ENCODE data around the gene ARHGAP26.

The ARHGAP26 gene, protein sequence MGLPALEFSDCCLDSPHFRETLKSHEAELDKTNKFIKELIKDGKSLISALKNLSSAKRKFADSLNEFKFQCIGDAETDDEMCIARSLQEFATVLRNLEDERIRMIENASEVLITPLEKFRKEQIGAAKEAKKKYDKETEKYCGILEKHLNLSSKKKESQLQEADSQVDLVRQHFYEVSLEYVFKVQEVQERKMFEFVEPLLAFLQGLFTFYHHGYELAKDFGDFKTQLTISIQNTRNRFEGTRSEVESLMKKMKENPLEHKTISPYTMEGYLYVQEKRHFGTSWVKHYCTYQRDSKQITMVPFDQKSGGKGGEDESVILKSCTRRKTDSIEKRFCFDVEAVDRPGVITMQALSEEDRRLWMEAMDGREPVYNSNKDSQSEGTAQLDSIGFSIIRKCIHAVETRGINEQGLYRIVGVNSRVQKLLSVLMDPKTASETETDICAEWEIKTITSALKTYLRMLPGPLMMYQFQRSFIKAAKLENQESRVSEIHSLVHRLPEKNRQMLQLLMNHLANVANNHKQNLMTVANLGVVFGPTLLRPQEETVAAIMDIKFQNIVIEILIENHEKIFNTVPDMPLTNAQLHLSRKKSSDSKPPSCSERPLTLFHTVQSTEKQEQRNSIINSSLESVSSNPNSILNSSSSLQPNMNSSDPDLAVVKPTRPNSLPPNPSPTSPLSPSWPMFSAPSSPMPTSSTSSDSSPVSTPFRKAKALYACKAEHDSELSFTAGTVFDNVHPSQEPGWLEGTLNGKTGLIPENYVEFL

DNA sequence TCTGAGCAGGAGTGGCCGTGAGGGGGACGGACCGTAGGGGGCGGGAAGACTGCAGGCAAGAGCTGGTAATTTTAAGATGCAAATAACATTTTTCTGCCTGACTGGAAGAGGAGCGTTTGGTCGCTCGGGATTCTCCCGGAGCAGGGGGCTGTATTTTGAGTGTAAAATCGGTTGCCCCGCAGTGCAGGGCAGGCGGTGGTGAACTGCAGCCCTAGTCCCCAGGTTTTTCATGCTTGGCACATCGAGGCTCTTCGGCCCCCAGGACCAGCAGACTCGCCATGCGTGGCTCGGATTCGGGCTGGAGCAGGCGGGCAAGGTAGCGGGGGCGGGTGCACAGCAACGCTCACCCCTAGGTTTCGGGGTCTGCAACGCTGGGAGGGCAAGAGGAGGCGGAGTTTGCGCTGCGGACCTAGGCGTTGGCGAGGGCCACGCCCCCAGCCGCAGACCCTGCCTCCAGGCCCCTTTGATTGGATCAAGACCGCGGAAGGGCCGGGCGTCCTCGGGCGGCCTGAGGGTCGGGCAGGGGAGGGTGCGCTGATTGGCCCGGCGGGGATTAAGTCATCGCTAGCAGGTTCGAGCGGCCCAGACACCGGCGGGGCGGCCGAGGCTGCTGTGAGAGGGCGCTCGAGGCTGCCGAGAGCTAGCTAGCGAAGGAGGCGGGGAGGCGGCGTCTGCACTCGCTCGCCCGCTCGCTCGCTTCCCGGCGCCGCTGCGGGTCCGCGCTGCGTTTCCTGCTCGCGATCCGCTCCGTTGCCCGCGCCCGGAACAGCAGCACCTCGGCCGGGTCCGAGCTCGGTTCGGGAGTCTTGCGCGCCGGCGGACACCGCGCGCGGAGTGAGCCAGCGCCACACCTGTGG lies at the start of gene ARHGAP26:
Gene ARHGAP26 (plus strand): TSS at position 585 of the 857 bp plus-strand sequence. CDS start 385 bp downstream, outside the sequence.
- peak; percentile 97 for DNase-seq

DNA sequence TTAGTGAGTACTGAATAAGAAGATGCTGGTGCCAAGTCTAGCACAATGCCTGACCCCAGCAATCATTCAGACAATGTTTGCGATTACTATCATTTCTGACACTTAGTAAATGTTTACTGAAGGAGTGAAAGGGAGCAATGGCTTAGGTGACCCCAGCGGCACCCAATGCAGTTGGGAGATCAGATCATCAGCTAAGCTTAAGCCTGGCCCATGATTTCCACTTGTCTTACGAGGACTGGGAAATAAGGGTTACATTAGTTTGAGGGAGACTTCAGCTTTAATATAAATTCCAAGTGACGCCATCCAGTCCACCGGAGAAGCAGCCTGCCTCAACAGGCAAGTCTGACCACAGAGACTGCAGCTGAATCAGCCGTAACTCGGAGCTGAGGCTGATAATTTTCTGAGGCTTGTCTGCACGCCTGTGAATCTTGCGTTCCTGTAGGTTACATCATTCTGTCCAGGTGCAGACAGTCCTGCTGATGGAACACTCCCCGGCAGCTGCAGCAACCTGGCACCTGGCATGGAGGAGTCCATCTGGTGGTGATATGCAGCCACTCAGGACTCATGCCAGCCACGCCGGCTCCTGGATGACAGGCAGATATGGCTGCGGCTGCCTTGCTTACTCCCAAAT lies 49.4 kb upstream of the ARHGAP26 start:
- no peak for DNase-seq

DNA sequence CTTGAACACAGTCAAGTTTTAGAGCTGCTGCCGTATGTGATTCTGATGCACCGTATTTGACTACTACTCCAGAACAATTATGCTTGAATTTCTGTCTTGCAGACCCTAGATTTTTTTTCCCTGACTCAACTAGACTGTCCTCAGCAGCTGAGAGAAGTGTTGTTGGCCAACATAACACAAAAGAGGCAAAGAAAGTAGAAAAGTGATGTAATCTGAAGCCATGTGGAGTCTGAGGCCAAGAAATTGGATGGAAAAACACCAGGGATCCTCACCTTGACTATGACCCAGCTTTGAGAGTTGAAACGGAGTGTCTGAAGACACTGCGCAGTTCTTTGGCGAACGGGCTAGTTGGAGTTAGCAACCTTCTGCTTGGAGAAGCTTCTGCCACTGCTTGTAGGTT lies 48.0 kb upstream of the ARHGAP26 start:
- no peak for DNase-seq

DNA sequence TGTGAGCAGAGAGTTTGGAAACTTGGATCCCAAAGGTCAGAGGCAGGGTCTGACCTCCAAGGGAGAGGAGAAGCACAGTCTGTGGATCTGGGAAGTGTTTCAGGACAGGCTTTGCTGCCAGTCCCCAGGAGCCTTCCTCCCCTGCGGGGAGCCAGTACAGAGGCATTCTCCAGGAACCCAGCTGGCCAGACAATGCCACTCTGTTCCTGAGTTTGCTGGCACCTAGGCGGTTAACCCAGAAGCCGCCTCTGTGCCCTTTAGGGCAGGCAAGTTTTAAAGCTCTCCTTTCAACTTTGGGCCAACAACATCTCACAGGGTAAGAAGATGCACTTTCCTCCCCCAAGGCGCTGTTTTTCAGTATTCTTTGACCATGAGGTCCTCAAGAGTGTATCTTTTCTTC lies 47.3 kb upstream of the ARHGAP26 start:
- no peak for DNase-seq

DNA sequence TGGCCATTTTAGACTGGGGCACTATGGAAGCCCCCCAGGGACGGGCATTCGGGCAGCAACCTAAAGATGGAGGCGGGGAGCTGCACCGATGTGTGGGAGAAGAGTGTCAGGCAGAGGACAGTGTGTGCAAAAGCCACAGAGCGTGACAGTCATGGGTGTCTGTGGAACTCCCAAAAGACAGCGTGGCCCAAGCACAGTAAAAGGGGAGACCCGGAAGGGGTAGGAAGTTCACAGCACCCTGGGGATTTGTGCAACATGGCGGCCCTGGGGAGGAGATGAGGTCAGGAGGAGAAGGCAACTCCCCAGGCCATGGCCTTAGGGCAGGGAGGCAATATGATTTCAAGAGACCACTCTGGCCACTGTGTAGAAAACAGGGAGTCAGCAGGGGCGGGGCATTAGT lies 45.4 kb upstream of the ARHGAP26 start:
- no peak for DNase-seq

DNA sequence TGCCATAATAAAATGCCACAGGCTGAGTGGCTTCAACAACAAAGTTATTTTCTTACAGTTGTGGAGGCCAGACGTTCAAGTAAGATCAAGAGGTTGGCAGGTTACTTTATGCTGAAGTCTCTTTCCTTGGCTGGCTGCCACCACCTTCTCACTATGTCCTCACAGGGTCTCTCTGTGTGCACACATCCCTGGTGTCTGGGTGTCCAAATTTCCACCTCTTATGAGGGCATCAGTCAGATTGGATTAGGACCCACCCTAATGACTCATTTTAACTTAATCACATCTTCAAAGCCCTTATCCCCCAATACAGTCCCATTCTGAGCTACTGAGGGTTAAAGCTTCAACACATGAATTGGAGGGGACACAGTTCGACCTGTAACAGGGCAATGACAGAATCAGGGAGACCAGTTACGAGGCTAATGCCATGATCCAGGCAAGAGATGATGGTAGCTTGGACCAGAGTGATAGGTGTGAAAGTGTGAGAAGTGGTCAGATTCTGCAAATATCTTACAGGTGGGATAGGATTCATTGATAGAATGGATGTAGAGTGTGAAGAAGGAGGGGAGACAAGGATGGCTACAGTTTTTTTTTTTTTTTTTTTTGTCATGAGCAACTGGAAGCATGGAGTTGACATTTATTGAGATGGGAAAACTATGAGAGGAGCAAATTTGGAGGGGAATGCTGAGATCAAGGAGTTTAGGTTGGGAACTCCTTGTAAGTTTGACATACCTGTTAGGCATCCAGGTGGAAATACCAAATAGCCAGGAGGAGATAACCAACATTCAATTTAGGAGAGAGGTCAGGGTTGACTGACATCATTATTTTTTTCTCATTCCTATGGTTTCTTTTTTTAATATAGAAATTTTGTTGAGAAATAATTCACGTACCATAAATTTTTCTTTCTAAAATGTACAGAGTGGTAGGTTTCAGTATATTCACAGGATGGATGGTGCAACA lies 44.7 kb upstream of the ARHGAP26 start:
- DNase-seq, result no peak

DNA sequence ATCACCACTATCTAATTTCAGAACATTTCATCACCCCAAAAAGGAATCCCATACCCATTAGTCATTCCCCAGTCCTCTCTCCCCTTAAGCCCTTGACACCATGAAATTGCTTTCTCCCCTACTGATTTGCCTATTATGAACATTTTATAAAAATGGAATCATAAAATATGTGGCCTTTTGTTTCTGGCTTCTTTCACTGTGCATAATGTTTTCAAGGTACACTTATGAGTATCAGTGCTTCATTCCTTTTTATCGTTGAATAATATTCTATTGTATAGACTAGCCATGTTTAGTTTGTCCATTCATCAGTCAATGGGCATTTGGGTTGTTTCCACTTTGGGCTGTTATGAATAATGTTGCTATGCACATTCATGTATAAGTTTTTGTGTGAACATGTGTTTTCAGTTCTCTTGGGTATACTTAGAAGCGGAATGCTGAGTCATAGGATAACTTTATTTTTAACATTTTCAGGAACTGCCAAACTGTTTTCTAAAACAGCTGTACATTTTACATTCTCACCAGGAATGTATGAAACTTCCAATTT lies 43.9 kb upstream of the ARHGAP26 start:
- no peak for DNase-seq

DNA sequence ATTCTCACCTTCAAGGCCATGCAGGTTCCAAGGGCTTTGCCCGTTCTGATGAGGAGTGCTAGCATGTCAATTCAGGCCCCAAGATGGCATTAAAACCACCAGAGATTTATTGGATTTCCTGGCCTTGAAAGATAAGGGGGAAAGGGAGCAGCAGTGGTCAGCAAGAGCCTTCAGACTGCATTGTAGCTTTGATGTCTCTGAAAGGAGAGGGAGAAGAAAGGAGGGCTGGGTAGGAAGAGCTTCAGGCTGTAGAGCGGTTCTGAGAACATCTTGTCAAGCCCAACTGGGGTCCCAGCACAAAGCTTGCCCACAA lies 42.5 kb upstream of the ARHGAP26 start:
- DNase-seq, result no peak

DNA sequence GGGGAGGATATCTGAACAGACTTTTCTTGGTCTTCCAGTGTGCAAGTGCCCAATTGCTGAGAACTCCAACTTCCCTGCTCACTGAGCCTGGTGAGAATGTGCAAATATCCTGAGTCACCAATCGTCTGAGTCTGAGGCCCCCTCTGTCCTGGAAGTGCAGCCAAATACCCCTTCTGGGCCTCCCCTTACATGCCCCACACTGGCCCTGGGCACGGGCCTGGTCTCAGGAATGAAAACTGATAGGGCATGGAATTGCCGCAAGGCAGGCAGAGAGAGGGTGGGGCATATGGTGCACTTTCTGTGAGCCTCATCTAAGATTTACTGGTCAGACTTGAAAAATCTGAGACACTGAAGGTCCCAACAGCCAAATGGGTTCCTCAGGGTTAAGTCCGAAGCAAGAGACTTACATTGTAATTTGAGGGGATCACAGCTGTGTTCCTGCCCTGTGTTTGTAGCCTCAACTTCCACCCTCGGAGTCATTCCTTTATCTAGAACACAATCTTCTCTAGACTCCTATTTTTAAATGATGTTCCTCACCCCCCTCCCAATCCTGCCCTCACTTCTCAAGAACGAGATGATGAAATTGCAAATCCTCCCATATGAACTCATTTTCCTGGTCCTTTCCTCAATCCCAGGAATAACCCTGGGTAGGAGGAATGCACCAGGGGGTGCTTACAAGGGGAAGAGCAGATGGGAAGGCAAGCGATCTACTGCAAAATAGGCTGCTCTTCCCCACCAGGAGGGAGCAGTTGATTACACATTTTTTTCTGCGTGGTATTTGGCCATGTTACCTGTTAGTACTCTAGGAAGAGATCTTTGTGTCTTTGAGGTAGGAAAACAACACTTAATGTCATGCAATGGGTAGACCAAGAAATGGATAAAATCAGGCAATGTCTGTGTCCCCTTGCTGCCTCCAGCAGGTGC lies 34.6 kb upstream of the ARHGAP26 start:
- DNase-seq, result no peak

DNA sequence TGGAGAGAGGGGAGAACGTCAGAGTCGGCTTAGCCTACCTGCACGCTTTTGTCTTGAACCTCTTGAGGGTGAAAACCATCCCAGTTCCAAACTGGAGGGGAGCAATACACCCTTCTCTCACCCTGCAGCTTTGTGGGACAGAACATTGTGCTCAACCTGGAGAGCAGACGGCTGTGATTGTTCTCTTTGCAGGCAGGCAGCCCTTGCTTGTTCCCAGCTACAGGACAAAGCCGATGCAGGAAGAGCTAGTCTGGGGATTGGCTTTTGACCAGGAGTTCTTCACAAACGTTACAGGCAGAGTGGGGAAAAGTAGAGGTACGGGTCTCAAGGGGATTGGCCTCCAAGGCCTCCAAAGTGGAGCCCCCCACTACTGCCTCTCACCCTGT lies 33.9 kb upstream of the ARHGAP26 start:
- DNase-seq, result no peak

DNA sequence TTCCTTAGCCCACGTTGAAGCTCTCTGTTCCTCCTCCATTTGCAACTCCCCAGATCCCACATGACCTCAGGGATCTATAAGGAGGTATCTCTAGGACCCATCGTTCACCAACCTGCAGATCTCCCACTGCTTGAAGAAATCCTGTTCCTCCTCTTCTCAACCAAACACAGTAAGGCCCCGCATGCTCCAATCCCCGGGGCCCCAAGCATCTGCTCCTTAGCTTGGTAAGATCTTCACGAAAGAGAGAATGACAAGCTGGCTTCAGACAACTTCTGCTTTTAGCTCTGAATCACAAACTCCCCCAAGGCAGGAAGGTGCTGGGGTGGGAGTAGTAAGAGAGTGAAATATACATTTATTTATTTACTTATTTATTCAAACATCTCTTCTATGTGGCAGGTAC lies 33.0 kb upstream of the ARHGAP26 start:
- DNase-seq, result no peak

DNA sequence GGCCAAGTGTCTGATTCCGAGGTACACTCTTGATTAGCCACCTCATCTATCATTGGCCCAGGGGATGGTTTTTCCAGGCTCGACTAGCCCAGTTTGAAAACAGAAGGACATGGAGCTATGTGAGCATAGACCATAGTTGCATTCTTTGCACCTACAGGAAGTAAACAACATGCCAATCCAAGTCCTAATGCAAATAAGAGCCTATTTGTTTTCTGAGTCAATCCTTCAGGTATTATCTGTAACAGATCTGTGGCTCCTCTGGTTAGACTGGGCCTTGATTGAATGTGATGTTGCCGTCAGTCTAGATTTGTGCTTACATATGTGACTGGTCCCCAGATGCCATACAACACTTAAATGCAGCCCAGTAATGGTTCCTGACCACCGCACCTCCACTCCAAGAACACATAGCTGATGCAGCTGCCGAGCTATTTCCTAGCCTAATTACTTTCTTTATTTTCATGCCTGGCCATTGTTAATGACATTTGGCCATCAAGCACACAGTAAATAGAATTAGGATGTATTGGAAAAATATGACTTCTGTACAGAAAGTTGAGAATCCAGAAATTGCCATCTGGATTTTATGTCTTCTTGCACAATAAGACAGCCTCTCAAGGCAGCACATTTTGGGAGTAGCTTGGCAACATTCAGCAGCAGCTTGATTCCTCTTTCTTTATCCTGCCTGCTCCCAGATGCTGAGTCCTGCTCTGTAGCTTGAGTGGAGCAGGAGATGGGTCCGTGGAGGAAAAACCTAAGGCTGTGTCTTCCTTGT lies 29.5 kb upstream of the ARHGAP26 start:
- no peak for DNase-seq

DNA sequence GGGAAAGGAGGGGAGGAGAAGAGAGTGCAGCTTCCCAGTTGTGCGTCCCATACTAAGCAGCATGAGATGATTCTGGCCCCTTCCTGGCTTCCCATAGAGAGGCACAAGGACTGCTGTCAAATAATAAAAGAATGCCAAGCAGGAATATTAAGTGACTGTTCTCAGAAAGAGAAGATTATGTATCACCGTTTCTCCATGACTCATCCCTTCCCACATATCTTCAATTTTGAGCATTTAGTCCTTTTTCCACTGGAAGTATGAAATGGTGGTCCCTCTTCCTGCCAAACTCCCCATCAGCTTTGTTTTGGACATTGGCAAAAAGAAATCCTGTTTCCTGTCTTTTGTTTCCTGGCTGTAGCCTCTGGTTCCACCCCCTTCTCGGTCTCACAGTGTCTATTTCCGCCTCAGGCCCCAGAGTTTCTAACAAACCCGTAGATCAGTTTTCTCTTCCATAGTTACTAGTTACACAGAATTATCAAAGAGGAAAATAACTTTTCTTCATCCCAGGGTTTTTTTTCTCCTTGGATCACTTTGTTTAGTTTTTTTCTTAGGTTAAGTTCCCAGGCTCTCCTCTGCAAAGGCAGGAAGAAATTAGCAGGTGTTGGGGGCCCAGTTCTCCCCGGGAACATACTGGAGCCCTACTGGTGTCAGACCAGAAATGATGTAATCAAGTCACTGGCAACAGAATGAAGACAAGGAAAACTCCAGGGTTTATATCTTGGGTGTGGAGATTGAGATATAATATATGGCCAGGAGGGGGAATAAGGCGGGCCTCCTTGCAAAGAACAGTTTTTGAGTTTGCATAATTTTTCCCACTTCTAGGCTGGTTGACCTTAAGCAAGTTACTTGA lies 26.4 kb upstream of the ARHGAP26 start:
- DNase-seq, result no peak

DNA sequence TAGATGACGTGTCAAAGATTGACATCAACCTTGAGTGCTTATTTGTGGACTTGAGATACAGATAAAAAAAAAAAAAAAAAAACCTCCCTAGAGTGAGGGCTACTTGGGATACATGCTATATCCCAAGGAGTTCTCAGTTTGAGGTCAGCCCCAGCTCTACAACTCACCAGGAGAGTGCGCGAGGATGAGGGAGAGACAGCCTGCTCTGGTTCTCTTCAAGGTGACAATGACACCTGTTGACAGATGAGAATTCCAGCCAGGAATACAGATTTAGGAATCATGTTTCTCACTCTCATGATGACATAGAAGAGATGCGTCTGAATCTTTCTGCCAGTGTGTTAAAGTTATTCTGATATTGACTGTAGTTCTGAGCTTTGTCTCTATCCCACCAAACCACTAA lies 24.9 kb upstream of the ARHGAP26 start:
- no peak for DNase-seq

DNA sequence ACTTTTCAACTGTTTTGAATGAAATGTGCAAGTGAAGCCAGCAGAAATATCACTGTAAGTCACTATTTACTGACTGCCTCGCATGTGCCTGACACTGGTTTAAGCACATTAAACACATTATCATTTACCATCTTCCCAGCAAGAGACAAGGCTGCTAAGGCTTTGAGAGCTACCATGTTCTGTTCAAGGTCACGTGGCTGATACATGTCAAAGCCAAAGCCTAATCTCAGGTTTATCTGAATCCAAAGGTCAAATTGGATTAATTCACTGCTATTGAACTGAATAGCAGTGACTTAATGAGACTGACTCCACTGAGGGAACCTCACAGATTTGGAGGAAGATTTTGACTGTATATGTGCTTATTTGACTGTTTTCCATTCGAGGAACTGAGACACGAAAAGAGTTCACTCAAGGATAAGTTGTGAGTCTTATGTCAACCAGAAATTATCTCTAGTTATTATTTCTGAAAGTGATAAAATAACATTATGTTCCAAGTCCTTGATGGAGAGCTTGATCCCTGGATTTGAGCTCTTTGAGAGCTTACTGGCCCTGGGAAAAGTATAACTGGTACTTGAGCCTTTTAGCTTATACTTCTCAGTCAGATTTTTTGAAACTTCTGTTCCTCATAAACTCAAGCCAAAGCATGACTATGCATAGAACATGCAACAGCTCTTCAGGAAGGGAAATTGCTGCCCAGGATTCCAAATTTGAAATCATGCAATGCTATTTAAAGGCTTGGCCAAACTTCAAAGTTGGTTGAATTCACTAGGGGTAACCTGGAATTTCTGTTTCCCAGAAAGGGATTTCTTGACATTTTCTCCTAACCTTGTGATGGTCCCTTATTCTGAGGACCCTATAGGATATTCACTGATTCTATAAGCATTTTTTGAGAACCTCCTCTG lies 23.4 kb upstream of the ARHGAP26 start:
- peak; percentile 96 for DNase-seq

DNA sequence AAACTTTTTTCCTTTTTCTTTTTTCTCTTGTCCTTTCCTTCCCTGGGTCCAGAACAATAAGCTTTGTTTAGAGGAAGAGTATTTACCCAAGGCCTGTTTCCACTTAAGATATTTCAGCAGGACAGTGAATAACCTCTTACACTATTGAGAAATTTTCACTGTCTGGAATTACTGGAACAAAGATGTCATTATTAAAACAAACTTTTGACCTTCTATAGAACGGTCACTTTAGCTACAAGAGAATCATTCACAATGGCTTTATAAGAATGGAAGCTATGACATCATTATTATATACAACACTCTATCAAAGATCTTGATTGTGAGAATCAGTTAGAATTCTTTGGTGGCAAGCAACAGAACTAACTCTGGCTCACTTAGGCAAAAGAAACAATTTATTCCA lies 22.0 kb upstream of the ARHGAP26 start:
- no peak for DNase-seq

DNA sequence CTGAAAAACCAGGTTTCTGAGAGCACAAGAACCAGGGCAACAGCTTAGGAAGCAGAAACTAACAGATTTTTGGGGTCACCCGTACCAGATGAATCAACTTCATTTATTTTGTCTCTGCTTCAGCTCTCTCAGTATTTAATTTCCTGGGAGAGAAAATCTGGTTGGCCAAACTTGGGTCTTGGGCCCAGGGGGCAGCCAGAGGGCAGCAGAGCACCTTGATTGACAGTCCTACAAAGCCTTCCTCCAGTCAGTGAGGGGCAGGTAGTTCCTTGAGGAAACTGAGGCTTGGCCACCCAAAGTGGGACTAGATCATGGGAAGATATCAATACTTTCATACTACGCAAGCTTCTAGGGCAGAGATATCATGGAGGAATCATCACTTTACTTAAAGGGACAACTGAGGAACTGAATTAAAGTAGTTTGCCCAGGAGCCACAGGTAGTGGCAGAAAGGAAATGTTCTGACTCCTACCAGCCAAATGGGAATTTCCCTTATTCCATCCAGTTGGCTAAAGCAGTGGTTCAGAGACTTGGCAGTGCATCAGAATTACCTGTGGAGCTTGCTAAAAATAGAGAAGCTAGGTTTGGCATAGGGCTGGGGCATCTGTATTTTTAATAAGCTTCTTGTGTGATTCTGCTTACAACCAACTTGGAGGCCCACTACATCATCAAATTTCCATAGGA lies 21.5 kb upstream of the ARHGAP26 start:
- peak; percentile 35 for DNase-seq
